SK-N-SH (cell line): ENCODE measurements around the gene KRT80. TPM values are rescaled to one million over a fixed set of nuclear protein-coding genes. Genes with fewer than 3 reads are reported as not detected.
A peak's percentile ranks its signal among the peaks of the same experiment; 100 is the strongest.

Experiments used
- CTCF ChIA-PET: fragments of 300-600, 350-600 bp; formaldehyde crosslinking; extraction: SDS; loops from one replicate; lab custom pipeline; 2021; lab: Yijun Ruan, JAX
- POLR2A ChIA-PET: fragments of 350-600 bp; sonication (Branson Sonifier 250); formaldehyde crosslinking; extraction: SDS; loops from one replicate; lab custom pipeline; 2020; ENCODE audit warnings: antibody characterized with exemption, inconsistent platforms; lab: Yijun Ruan, JAX
- DNase-seq: peaks from one replicate; pipeline ENCODE4 v3.0.0; 2012
- H2AFZ ChIP-seq: fragments of 200-600 bp; sonication (generic); 2 replicates; pipeline ENCODE4 v1.8.1; 2016; ENCODE audit warnings: antibody characterized with exemption, mild to moderate bottlenecking, low read depth
- H3F3A ChIP-seq: fragments of 200-600 bp; sonication (generic); replicated peaks from 2 replicates; pipeline ENCODE3; 2016; ENCODE audit warnings: antibody characterized with exemption, mild to moderate bottlenecking; ENCODE audit not compliant: insufficient read depth
- H3K27ac ChIP-seq, 2 experiments: fragments of 200-500 bp in 1 of 2; fragments of 200-600 bp in 1 of 2; sonication (Bioruptor generic) in 1 of 2; sonication (generic), shearing (Covaris generic) in 1 of 2; 2 replicates each; pipeline versions ENCODE4 v1.5.1 to v1.6.1; 2014 to 2016; ENCODE audit warnings: low read depth in 2 of 2, inconsistent platforms in 1 of 2, low read length in 1 of 2, mild to moderate bottlenecking in 1 of 2, mixed read lengths in 1 of 2
- H3K27me3 ChIP-seq: fragments of 200-600 bp; sonication (generic), shearing (Covaris generic); 2 replicates; pipeline ENCODE4 v1.6.1; 2016; ENCODE audit warnings: mixed run types; ENCODE audit not compliant: insufficient read depth
- H3K36me3 ChIP-seq, 2 experiments: fragments of 200-500 bp in 1 of 2; fragments of 200-600 bp in 1 of 2; sonication (Bioruptor generic) in 1 of 2; sonication (generic) in 1 of 2; replicated peaks in 1 of 2; 2 replicates each; pipeline versions ENCODE3 to v1.5.1; 2014 to 2016; ENCODE audit warnings: low read length in 1 of 2, mild to moderate bottlenecking in 1 of 2; ENCODE audit not compliant: insufficient read depth in 2 of 2, control insufficient read depth in 1 of 2
- H3K4me1 ChIP-seq, 2 experiments: fragments of 200-500 bp in 1 of 2; fragments of 200-600 bp in 1 of 2; sonication (Bioruptor generic) in 1 of 2; sonication (generic), shearing (Covaris generic) in 1 of 2; 2 replicates each; pipeline versions ENCODE4 v1.5.1 to v1.6.1; 2014 to 2016; ENCODE audit warnings: low read depth in 1 of 2, low read length in 1 of 2, mixed run types in 1 of 2; ENCODE audit not compliant: insufficient read depth in 2 of 2, control insufficient read depth in 1 of 2
- H3K4me2 ChIP-seq: fragments of 200-600 bp; sonication (generic), shearing (Covaris generic); 2 replicates; pipeline ENCODE4 v1.6.1; 2017; ENCODE audit warnings: mixed run types
- H3K4me3 ChIP-seq, 2 experiments: fragments of 200-500 bp in 1 of 2; fragments of 200-600 bp in 1 of 2; sonication (Bioruptor generic) in 1 of 2; sonication (generic), shearing (Covaris generic) in 1 of 2; 2 replicates each; pipeline versions ENCODE4 v1.5.1 to v1.8.1; 2014 to 2016; ENCODE audit warnings: low read depth in 2 of 2, inconsistent platforms in 1 of 2, low read length in 1 of 2, mild to moderate bottlenecking in 1 of 2, mixed read lengths in 1 of 2, moderate library complexity in 1 of 2
- H3K79me2 ChIP-seq: fragments of 200-600 bp; sonication (generic); 2 replicates; pipeline ENCODE4 v1.8.1; 2017; ENCODE audit warnings: mild to moderate bottlenecking; ENCODE audit not compliant: insufficient read depth
- H3K9ac ChIP-seq: fragments of 200-600 bp; sonication (generic); 2 replicates; pipeline ENCODE4 v1.6.1; 2017; ENCODE audit warnings: mixed run types
- H3K9me2 ChIP-seq: fragments of 200-600 bp; sonication (generic); 2 replicates; pipeline ENCODE4 v1.6.1; 2017; ENCODE audit warnings: mixed run types
- H3K9me3 ChIP-seq: fragments of 200-600 bp; sonication (generic); 2 replicates; pipeline ENCODE4 v1.6.1; 2017; ENCODE audit warnings: mixed run types, mild to moderate bottlenecking, moderate library complexity
- H4K20me1 ChIP-seq: fragments of 200-600 bp; sonication (generic); 2 replicates; pipeline ENCODE4 v1.6.1; 2017; ENCODE audit warnings: mild to moderate bottlenecking, mixed run types; ENCODE audit not compliant: insufficient read depth
- CHD2 ChIP-seq: fragments of 150-350 bp; IDR thresholded peaks from 2 replicates; pipeline ENCODE4 v1.6.1; 2018; ENCODE audit warnings: low read length; ENCODE audit not compliant: partially characterized antibody
- EP300 ChIP-seq, 2 experiments: IDR thresholded peaks; 2 replicates each; pipeline versions ENCODE4 v1.4.0 to v1.6.1; 2012; ENCODE audit warnings: borderline replicate concordance in 1 of 2, low read depth in 1 of 2, low read length in 1 of 2
- EZH2phosphoT487 ChIP-seq: fragments of 200-600 bp; sonication (generic); IDR thresholded peaks from 2 replicates; pipeline ENCODE4 v1.6.1; 2017; ENCODE audit warnings: low read depth, mixed run types, mild to moderate bottlenecking, antibody characterized with exemption, moderate library complexity, borderline replicate concordance
- FOSL2 ChIP-seq: IDR thresholded peaks from 2 replicates; pipeline ENCODE4 v1.4.0; 2012; ENCODE audit warnings: low read depth, mild to moderate bottlenecking, moderate library complexity, borderline replicate concordance
- FOXJ3 ChIP-seq: sonication (generic); formaldehyde crosslinking; IDR thresholded peaks from 2 replicates; pipeline ENCODE4 v1.5.1; 2020; ENCODE audit warnings: mild to moderate bottlenecking, missing genetic modification reagents
- GABPA ChIP-seq: IDR thresholded peaks from 2 replicates; pipeline ENCODE4 v1.4.0; 2012; ENCODE audit warnings: low read depth, mild to moderate bottlenecking
- GATA2 ChIP-seq: sonication (generic); formaldehyde crosslinking; IDR thresholded peaks from 2 replicates; pipeline ENCODE4 v1.5.0; 2020; ENCODE audit warnings: mild to moderate bottlenecking, missing genetic modification reagents
- JUND ChIP-seq: IDR thresholded peaks from 2 replicates; pipeline ENCODE4 v1.4.0; 2012
- NFIC ChIP-seq: IDR thresholded peaks from 2 replicates; pipeline ENCODE4 v1.4.0; 2012; ENCODE audit warnings: borderline replicate concordance
- POLR2AphosphoS5 ChIP-seq: IDR thresholded peaks from 2 replicates; pipeline ENCODE4 v1.6.1; 2012; ENCODE audit warnings: low read depth, low read length
- RAD21 ChIP-seq: IDR thresholded peaks from 2 replicates; pipeline ENCODE4 v1.6.1; 2012; ENCODE audit warnings: mild to moderate bottlenecking, low read length
- RCOR1 ChIP-seq: fragments of 150-350 bp; IDR thresholded peaks from 2 replicates; pipeline ENCODE4 v1.6.1; 2017; ENCODE audit warnings: antibody characterized with exemption, low read length
- RFX5 ChIP-seq: IDR thresholded peaks from 2 replicates; pipeline ENCODE4 v1.6.1; 2012; ENCODE audit warnings: mild to moderate bottlenecking, improper control_type of control experiment, low read length
- RXRA ChIP-seq: IDR thresholded peaks from 2 replicates; pipeline ENCODE4 v1.4.0; 2012; ENCODE audit warnings: low read depth, mild to moderate bottlenecking, borderline replicate concordance
- SMC3 ChIP-seq: IDR thresholded peaks from 2 replicates; pipeline ENCODE4 v1.6.1; 2012; ENCODE audit warnings: low read depth, low read length, improper control_type of control experiment
- TAF1 ChIP-seq: IDR thresholded peaks from 2 replicates; pipeline ENCODE4 v1.6.1; 2012; ENCODE audit warnings: low read depth, mild to moderate bottlenecking, low read length, moderate library complexity, borderline replicate concordance
- TCF12 ChIP-seq: IDR thresholded peaks from 2 replicates; pipeline ENCODE4 v1.4.0; 2012
- TEAD4 ChIP-seq: IDR thresholded peaks from 2 replicates; pipeline ENCODE4 v1.4.0; 2012; ENCODE audit warnings: mild to moderate bottlenecking, borderline replicate concordance; ENCODE audit not compliant: insufficient read depth
- YY1 ChIP-seq: IDR thresholded peaks from 2 replicates; pipeline ENCODE4 v1.4.0; 2012; ENCODE audit warnings: low read depth, mild to moderate bottlenecking
- WGBS: methylation state at CpG from one replicate; pipeline ENCODE4 v1.1.6; 2017; ENCODE audit warnings: low lambda C conversion rate; 5-methylcytosine and 5-hydroxymethylcytosine counted together
- polyA plus RNA-seq, 3 experiments: library from polyadenylated mRNA; depleted of rRNA; stranded (reverse); fragments of >200 nt; gene quantifications; 2 replicates each; pipeline ENCODE4 v1.2.3, GENCODE V29; 2012
- TF ChIP-seq, protein P1 (sequence below): fragments of 200-600 bp; sonication (generic); IDR thresholded peaks from 2 replicates; pipeline ENCODE4 v1.6.1; 2017; ENCODE audit warnings: antibody characterized with exemption, mild to moderate bottlenecking, moderate library complexity
- TF ChIP-seq, protein P2 (sequence below): fragments of 150-350 bp; IDR thresholded peaks from 2 replicates; pipeline ENCODE4 v1.6.1; 2017; ENCODE audit warnings: antibody characterized with exemption, low read length, low read depth, borderline replicate concordance
- TF ChIP-seq, protein P3 (sequence below): fragments of 150-350 bp; IDR thresholded peaks from 2 replicates; pipeline ENCODE4 v1.6.1; 2016; ENCODE audit warnings: mild to moderate bottlenecking, low read depth, low read length
- TF ChIP-seq, protein P4 (sequence below): IDR thresholded peaks from 2 replicates; pipeline ENCODE4 v1.4.0; 2012; ENCODE audit warnings: low read depth
- TF ChIP-seq, protein P5 (sequence below): IDR thresholded peaks from 2 replicates; pipeline ENCODE4 v1.6.1; 2012; ENCODE audit warnings: mild to moderate bottlenecking, low read depth, low read length, moderate library complexity

The KRT80 gene
- polyA plus RNA-seq, 1 of the 3 experiments (the other 2 are of a cell fraction), result 14.9 TPM

DNA sequence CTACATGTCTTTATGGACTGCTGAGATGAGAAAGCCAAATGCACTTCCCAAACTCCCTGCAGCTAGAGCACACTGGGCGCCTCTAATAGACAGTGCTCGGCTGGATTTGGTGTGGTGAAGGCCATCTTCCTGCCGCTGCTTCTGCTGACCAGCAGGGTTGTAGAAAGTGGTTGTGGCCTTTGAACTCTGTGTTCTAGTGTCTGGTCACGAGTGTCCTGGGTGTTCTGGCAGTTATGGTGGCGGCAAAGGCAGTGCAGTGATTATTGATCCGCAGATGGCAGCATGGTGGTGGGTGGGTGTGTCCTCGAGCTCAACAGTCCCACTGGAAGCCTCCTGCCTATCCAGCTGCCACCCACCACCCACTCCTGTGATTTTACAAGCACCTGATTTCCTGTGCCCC is 68.9 kb downstream of the KRT80 start (continued):
- TF ChIP-seq, protein P1, sequence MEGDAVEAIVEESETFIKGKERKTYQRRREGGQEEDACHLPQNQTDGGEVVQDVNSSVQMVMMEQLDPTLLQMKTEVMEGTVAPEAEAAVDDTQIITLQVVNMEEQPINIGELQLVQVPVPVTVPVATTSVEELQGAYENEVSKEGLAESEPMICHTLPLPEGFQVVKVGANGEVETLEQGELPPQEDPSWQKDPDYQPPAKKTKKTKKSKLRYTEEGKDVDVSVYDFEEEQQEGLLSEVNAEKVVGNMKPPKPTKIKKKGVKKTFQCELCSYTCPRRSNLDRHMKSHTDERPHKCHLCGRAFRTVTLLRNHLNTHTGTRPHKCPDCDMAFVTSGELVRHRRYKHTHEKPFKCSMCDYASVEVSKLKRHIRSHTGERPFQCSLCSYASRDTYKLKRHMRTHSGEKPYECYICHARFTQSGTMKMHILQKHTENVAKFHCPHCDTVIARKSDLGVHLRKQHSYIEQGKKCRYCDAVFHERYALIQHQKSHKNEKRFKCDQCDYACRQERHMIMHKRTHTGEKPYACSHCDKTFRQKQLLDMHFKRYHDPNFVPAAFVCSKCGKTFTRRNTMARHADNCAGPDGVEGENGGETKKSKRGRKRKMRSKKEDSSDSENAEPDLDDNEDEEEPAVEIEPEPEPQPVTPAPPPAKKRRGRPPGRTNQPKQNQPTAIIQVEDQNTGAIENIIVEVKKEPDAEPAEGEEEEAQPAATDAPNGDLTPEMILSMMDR, result no peak
- no peak for TF ChIP-seq YY1
- TF ChIP-seq RFX5, result no peak
- no peak for TF ChIP-seq EZH2phosphoT487
- TF ChIP-seq, protein P2, sequence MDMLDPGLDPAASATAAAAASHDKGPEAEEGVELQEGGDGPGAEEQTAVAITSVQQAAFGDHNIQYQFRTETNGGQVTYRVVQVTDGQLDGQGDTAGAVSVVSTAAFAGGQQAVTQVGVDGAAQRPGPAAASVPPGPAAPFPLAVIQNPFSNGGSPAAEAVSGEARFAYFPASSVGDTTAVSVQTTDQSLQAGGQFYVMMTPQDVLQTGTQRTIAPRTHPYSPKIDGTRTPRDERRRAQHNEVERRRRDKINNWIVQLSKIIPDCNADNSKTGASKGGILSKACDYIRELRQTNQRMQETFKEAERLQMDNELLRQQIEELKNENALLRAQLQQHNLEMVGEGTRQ, result no peak
- TF ChIP-seq, protein P3, sequence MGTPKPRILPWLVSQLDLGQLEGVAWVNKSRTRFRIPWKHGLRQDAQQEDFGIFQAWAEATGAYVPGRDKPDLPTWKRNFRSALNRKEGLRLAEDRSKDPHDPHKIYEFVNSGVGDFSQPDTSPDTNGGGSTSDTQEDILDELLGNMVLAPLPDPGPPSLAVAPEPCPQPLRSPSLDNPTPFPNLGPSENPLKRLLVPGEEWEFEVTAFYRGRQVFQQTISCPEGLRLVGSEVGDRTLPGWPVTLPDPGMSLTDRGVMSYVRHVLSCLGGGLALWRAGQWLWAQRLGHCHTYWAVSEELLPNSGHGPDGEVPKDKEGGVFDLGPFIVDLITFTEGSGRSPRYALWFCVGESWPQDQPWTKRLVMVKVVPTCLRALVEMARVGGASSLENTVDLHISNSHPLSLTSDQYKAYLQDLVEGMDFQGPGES, result no peak

DNA sequence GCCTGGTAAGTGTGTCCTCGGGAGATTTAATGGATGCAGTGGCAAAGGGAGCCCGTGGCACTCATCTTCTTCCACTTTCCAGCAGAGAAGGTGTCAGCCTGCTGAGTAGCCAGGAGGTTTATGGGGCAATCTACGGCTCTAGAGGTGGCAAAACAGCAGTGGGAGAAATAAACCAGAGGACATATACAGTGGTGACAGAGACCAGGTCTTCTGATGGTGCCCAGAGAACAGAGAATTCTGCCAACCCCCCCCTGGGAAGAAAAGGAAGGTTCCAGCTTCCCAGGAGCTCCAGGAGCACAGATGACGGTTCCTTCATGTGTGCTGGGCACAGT is 69.3 kb downstream of the KRT80 start:
- no peaks in the 10 kb centered on the region for H4K20me1 ChIP-seq
- WGBS, result 51% methylated on average over 3 of the region's 4 CpGs
- no peaks in the 10 kb centered on the region for H3K9me2 ChIP-seq
- H3K36me3 ChIP-seq, result no peaks in the 10 kb centered on the region
- no peak overlapping the region for H3K9ac ChIP-seq
- no peak overlapping the region for H3K27ac ChIP-seq
- peaks cover 4% of the 10 kb centered on the region for H3F3A ChIP-seq
- no peaks in the 10 kb centered on the region; the same call in 1 of the 2 replicates for H3K27me3 ChIP-seq
- H3K4me3 ChIP-seq, result no peak overlapping the region
- H3K9me3 ChIP-seq, result no peaks in the 10 kb centered on the region
- no peak for TF ChIP-seq SMC3
- TF ChIP-seq JUND, result no peak
- no peak for TF ChIP-seq NFIC
- TF ChIP-seq POLR2AphosphoS5, result no peak
- TF ChIP-seq, protein P4, sequence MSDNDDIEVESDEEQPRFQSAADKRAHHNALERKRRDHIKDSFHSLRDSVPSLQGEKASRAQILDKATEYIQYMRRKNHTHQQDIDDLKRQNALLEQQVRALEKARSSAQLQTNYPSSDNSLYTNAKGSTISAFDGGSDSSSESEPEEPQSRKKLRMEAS, result no peak
- no peak for TF ChIP-seq RXRA
- no peak for TF ChIP-seq EP300 (IDR thresholded peaks at IDR 0.05; ENCODE audit: borderline replicate concordance in 1 of 2, low read depth in 1 of 2, low read length in 1 of 2)
- no peak for TF ChIP-seq RAD21
- TF ChIP-seq, protein P1, result no peak
- TF ChIP-seq TEAD4, result no peak
- TF ChIP-seq FOXJ3, result no peak
- TF ChIP-seq CHD2, result no peak
- TF ChIP-seq RCOR1, result no peak
- no peak for TF ChIP-seq GABPA
- TF ChIP-seq, protein P5, sequence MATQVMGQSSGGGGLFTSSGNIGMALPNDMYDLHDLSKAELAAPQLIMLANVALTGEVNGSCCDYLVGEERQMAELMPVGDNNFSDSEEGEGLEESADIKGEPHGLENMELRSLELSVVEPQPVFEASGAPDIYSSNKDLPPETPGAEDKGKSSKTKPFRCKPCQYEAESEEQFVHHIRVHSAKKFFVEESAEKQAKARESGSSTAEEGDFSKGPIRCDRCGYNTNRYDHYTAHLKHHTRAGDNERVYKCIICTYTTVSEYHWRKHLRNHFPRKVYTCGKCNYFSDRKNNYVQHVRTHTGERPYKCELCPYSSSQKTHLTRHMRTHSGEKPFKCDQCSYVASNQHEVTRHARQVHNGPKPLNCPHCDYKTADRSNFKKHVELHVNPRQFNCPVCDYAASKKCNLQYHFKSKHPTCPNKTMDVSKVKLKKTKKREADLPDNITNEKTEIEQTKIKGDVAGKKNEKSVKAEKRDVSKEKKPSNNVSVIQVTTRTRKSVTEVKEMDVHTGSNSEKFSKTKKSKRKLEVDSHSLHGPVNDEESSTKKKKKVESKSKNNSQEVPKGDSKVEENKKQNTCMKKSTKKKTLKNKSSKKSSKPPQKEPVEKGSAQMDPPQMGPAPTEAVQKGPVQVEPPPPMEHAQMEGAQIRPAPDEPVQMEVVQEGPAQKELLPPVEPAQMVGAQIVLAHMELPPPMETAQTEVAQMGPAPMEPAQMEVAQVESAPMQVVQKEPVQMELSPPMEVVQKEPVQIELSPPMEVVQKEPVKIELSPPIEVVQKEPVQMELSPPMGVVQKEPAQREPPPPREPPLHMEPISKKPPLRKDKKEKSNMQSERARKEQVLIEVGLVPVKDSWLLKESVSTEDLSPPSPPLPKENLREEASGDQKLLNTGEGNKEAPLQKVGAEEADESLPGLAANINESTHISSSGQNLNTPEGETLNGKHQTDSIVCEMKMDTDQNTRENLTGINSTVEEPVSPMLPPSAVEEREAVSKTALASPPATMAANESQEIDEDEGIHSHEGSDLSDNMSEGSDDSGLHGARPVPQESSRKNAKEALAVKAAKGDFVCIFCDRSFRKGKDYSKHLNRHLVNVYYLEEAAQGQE, result no peak
- no peak for TF ChIP-seq FOSL2
- TF ChIP-seq RFX5, result no peak
- no peak for TF ChIP-seq TCF12
- TF ChIP-seq GATA2, result no peak
- no peak for TF ChIP-seq TAF1
- ChIA-PET POLR2A (no interaction called here), CTCF (interaction anchor here (0.6 to 13.5 kb wide), 17 partner anchors 10 to 1828 kb away, joined by 3 to 247 read pairs (median 4); partner anchors contain the start of gene ATG101)
- DNase-seq, result peak; percentile 11
- no peaks in the 10 kb centered on the region for H3K79me2 ChIP-seq
- H3K4me1 ChIP-seq, result peaks cover 0 to 26% of the 10 kb centered on the region in 2 experiments; a peak in 1 of 4 replicates
- no peak overlapping the region for H2AFZ ChIP-seq
- no peak overlapping the region for H3K4me2 ChIP-seq
